HPDE6-E6E7 (cell line): ENCODE results near the gene VPS18.

Source experiments
- DNase-seq: peaks from one replicate; pipeline ENCODE4 v3.0.0; 2011; ENCODE audit warnings: missing footprints; ENCODE audit errors: extremely low spot score

Gene VPS18

DNA sequence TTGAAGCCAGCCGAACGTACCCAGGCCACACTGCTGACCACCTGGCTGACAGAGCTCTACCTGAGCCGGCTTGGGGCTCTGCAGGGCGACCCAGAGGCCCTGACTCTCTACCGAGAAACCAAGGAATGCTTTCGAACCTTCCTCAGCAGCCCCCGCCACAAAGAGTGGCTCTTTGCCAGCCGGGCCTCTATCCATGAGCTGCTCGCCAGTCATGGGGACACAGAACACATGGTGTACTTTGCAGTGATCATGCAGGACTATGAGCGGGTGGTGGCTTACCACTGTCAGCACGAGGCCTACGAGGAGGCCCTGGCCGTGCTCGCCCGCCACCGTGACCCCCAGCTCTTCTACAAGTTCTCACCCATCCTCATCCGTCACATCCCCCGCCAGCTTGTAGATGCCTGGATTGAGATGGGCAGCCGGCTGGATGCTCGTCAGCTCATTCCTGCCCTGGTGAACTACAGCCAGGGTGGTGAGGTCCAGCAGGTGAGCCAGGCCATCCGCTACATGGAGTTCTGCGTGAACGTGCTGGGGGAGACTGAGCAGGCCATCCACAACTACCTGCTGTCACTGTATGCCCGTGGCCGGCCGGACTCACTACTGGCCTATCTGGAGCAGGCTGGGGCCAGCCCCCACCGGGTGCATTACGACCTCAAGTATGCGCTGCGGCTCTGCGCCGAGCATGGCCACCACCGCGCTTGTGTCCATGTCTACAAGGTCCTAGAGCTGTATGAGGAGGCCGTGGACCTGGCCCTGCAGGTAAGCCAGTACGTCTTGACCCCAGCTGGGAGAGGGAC is 6.2 kb downstream of the VPS18 start:
- DNase-seq: no peak

DNA sequence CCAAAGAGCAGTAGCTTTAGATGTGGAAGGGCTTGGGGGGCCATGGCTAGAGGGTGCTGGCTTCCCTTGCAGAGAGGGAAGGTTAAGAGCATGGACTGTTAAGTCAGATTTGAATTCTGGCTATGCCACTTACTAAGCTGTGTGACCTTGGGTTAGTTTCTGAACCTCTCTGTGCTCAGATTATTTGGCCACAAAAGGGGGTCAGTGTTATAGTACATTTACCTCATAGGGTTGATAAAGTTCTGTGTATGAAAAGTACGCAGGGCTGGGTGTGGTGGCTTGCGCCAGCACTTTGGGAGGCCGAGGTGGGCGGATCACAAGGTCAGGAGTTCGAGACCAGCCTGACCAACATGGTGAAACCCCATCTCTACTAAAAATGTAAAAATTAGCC is 6.8 kb downstream of the VPS18 start:
- no peak for DNase-seq

DNA sequence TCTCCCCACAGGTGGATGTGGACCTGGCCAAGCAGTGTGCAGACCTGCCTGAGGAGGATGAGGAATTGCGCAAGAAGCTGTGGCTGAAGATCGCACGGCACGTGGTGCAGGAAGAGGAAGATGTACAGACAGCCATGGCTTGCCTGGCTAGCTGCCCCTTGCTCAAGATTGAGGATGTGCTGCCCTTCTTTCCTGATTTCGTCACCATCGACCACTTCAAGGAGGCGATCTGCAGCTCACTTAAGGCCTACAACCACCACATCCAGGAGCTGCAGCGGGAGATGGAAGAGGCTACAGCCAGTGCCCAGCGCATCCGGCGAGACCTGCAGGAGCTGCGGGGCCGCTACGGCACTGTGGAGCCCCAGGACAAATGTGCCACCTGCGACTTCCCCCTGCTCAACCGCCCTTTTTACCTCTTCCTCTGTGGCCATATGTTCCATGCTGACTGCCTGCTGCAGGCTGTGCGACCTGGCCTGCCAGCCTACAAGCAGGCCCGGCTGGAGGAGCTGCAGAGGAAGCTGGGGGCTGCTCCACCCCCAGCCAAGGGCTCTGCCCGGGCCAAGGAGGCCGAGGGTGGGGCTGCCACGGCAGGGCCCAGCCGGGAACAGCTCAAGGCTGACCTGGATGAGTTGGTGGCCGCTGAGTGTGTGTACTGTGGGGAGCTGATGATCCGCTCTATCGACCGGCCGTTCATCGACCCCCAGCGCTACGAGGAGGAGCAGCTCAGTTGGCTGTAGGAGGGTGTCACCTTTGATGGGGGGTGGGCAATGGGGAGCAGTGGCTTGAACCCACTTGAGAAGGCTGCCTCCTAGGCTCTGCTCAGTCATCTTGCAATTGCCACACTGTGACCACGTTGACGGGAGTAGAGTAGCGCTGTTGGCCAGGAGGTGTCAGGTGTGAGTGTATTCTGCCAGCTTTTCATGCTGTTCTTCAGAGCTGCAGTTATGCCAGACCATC is 8.6 kb downstream of the VPS18 start:
- no peak for DNase-seq

DNA sequence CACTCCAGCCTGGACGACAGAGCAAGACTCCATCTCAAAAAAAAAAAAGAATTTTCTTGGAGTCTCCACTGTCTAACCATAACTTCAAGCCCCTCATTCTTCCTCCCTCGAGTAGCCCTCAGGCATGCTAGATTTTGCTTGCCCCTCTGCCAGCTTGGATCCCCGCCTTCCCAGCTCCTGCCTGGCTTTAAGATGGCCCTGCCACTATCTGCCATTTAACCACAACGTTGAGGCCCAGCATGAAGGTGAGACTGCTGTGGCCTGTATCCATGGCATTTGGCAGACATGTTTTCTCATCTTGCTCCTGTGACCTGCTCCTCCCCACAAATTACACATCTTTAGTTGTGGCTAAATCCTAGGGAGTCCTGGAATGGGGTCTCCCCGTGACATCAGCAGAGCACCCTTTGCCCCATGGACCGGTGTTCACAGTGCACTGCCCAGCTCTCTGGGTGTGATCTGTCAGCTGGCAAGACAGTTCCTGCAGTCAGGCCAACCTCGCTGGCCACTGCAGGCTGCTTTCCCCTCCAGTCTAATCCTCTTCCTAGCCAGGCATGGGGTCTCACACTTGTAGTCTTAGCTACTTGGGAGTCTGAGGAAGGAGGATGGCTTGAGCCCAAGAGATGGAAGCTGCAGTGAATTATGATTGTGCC is 10.4 kb downstream of the VPS18 start:
- no peak for DNase-seq

DNA sequence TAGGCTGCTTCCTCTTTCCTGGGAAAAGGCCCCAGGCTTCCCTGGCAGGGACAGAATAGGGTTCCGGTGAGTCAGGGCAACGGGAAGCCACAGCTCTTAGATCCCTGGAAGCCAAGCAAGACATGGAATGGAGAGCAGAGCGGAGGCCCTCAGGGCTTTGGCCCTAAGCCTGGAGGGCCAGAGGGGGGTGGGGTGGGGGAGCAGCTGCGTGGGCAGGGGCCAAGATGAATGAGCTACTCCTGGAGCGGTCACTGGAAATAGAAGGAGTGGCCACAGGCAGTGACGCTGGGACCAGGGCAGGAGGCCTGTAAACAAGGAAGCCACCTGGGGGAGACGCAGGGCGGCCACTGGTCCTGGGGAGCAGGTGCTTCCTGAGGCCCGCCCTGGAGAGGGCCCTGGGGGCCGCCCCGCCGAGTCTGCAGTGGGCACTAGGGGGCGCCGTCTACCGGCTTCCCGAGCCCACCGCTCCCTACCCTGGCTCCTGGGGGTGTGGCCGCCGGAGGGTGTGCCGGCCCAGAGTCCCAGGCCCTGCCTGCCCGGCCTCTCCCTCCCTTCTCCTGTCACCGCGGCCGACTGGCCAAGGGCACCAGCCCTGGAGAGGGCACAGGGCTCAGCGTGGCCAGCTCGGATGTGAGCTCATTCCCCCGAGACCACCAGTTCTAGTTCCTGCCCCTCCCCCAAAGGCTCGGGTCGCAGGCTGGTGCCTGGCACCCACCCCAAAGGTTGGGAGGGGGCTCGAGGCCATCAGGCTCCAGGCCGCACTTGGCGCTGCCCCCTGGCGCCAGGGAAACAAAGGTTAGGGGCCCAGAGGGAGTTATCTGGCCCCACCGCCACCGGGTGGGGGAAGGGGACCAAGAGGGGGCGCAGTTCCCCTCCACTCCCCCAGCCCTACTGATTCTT is 12.1 kb downstream of the VPS18 start:
- DNase-seq: no peak

DNA sequence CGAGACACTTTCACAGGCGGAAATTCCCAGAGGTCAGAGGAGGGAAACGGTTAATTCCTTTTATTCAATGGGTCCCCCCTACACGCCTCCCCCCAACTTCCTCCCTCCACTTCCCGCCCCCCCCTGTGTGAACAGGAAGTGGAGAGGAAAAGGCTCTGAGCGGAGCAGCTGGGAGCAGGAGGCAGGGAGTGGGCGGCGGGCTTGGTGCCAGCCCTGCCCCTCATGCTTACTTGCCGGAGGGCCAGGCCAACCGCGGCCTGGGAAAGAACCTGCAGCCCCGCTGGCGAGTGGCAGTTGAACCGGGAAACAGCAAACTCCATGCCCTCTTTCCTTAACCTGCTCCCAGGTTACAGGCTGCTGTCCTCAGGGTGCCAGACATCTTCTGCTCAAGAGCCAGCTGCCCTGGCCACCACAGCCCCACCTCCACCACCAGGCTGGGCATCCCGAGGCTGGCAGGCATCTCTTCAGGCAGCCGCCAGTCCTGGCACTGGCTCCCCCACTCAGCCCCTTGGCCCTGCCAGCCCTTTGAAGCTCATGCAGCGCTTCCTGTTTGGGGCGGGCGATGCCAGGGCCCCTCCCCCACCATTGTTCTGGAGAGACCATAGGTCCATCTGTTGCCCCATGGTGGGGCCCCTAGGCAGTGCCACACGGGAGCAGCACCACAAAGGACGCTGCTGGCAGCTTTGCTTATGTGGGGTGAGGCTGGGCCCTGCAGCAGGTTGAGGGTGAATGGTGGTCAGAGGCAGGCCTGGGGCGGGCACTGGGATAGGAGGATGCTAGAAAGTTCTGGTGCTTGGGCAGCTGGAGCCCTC is 12.9 kb downstream of the VPS18 start:
- no peak for DNase-seq

DNA sequence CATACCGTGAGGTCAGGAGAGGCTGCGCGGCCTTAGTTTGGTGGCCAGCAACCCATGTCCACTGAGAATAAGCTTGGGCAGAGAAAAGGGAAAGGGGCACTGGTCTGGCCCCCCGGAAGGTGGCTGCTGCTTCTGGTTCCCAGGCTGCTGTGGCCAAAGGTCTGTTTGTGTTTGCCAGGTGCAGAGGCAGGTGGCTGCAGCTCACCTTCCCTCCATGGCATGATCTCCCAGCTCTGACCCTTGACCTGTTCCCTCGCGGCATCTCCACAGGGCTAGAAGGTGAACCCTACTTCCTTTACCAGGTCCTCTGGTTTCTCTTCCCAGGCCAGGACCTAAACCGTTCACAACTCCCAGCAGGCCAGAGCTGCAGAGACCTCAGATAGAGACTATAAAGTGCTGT is 13.8 kb downstream of the VPS18 start:
- no peak for DNase-seq

DNA sequence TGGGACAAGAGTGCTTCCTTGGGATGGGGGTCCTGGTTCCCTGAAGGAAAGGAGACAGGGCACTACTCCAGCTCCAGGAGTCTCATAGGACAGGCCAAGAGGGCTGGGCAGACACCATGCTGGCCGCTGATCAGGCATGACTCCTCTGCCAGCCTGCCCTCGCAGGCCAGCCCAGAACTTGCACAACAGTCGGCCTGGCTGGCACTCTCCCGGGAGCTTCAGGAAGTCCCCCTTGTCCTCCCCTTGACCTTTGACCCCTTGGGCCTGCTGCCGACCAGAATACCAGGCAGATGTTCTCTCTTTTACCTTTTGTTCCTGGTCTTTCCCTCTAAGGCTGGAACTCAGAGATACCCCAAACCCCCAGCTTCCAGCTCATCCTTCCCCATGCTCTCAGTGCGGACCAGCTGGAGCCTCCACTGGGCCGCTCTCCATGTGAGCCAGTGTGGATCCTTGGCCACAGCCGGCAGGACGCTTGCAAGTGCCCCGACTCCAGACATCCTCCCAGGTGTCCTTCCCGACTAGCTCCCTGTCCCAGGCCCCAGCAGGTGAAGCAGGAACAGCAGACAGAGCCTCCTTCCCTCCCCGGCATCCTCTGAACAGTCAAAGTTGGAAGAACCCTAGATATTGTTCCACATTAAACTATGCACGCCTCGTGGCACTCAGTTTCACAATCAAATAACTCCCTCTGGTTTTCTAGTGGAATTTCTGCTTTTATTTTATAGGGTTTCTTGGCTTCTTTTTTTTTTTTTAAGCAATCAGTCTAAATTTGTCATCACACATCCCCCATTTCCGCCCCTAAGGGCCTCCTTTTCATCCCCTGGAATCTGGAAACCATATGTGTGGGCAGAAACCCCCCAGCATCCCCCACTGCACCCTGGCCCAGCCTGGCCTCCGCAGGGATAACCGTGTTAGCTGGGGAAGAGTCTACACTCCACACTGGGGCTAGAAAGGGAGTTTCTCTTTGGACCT is 15.7 kb downstream of the VPS18 start:
- DNase-seq: no peak

DNA sequence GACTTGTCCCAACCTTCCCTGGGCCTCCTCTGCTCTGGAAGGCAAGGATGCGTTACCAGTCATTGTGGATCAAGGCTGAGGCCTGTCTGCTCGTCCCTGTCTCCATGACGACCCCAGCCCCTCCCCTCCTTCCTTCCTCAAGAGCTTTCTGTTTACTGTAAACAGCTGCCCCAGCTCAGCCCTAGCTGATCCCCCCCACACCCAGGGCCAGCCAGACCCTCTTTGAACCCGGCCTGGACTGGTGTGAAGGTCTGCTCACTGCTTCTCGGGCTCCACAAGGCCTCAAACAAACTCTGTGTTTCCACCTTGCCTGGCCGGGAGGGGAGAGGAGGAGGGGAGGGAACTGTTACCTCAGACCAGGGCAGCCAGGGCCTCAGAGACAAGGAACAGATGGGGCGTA is 16.9 kb downstream of the VPS18 start:
- DNase-seq: no peak

DNA sequence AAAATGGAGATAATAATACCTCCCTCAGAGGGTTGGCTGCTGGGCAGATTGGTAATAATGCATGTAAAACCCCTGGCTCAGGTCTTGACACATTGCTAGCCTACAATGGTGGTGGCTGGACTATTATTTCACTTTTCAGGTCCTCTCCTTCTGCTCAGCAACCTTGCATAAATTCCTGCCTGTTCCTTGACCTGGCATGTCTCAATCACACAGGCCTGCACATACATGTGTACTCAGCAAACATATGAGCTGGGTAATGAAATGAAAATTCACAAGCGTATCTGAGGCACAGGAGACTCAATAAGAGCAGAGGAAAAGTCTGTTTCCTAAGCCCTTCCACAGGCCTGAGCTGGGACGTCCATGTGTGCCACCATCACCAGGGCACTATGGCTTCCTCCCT is 17.4 kb downstream of the VPS18 start:
- DNase-seq: no peak

DNA sequence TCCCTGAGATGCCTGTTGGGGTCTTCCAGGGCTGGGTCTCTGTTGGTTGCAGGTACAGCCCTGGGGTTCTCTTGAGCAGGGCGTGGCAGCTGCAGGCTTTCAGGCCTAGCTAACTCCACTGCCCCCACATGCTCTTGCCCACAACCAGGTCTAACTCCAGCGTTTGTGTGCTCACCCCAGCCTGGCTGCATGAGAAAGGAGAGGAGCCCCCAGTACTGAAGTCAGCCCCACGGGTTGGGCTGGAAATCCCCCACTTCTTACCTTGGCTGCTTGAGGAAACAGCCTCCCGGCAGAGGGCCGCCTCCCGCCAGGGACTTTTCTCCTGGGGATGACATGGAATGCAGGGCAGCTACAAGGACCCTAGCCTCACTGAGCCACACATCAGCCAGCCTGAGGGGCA is 18.2 kb downstream of the VPS18 start:
- no peak for DNase-seq

DNA sequence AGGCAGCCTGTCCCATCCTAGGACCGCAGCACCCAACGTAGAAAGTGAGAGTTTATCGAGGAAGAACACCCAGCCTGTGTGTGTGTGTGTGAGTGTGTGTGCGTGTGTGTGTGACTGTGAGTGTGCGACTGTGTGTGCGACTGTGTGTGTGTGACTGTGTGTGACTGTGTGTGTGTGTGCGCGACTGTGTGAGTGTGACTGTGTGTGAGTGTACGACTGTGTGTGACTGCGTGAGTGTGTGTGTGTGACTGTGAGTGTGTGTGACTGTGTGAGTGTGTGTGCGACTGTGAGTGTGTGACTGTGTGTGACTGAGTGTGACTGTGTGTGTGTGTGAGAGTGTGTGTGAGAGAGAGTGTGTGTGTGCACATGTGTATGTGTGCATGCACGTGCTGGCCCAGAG is 19.8 kb downstream of the VPS18 start:
- DNase-seq: no peak

DNA sequence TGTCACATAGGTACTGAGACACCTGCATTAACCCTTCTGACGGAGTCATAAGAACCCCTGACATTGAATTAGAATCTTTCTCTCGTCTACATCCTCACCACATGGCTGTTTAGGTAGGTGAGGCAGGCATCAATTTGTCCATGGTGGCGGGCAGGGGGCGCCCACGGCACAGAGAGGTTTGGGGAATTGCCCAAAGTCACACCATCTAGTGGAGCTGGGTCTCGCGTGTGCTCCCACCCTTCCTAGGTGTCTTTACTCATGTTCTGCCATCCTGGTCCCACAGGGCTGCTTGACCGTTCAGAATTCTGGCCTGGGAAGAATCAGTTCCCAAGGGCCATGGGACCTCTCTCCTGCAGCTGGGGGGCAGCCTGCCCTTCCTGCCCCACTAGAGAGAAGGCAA is 20.2 kb downstream of the VPS18 start:
- DNase-seq: no peak

DNA sequence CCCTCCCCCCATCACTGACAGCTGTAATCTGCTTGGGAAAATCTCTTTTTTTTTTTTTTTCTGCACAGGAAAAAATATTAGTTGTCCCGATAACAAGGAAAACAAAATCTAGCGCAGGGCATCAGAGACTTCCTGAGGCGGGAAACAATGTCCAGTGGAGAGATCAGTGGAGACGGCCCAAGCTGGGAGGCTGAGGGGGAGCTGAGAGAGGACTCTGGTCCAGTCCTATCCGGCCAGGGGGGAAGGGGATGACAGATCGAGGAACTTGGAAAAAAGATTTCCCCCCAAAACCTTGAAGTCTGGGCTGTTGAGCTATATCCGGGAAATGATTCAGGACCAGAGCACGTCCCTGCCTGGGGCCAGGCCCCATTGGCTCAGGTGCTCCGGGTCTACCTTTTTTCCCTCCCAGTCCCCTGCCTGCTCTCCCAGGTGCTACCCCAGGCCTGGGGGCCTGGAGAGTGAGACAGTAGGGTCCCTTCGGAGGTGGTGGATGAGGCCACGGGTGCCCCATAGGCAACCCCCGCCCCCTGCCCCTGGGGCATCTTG is 20.9 kb downstream of the VPS18 start:
- DNase-seq: no peak

DNA sequence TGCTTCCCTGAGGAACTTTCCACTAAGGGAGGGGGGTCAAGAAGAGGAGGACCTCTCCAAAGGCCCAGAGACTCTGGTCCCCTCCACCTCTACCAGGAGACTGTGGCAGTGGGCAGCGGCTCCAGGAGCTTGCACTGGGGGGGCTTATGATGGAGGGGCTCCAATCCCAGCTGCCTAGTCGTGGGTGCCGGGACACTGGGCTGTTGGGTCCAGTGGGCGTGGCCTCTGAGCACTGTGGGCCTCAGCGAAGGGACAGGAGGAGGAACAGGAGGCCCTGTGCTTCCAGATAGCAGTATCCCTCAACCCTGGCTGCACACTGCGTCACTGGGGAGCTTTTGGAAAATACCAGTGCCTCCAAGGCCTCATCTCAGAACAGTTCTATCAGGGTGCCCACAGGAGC is 21.4 kb downstream of the VPS18 start:
- no peak for DNase-seq

DNA sequence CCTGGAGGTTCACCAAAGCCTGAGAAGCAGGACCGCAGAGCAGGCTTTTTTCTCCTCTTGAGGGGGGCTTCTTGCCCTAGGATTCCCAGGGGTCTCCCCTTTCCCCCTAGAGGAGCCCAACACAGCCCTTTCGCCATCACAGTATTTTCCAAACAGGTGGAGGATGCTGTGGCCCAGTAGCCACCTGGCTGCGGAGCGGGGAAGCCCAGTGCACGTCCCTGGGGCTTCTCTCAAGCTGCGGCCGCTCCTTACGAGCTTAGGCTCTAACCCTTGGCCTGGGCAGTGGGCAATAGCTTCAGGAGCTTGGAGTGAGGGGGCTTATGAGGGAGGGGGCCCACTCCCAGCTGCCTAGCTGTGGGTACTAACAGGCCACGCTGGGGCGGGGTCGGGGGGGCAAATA is 23.3 kb downstream of the VPS18 start:
- no peak for DNase-seq

DNA sequence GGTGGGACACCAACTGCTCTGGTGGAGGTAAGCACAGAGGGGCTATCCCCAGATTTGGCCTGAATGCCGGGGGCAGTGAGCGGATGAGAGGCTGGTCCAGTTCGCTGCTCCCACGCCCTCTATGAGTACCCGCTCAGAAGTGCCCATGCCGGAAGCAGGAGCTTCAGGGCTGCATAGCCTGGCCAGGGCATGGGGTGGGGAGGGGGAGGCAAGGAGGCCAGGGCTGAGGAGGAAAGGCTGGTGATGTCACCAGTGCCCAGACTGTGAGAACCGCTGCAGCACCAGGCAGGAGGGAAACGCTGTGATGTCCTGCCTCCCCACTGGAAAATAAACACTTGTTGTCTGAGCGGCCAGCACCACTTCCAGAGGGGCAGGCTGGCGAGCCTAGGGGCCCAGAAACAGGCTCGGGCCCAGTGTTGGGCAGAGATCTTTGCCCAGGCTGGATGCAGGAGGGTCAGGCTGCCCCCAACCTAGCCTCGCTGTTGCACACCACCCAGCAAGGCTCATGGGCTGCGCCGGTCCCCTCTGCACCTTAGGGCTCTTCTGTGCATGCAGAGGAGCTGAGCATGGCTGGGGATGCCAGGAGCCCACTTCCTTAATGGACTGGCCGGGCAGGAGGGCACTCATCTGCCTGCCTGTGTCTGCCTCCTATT is 24.0 kb downstream of the VPS18 start:
- DNase-seq: no peak

DNA sequence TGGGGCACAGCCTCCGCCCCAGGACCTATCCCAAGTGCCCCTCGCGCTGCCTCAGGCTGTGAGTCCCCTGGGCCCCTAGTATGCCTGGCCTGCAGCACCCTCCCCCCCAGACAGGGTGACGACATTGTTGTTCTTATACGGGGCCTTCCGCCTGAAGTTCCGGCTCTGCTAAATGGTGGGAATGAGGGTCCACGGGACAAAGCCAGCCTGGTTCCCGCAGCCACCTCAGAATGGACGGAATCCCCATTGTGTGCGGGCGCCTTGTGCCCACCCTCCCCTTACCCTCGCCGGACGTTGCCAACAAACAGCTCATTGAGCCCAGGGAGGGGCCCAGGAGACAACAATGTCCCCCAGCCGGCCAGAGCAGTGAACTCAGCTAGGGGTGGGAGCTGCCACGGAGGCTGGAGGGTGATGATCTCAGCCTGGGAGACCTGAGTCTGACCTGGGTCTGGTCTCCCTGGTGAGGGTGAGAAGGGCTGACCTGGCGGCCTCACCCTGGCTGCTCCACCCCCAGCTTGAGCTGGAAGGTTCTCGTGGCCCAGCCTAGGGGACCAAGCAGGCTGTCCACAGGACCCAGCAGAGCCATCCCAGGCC is 24.6 kb downstream of the VPS18 start:
- no peak for DNase-seq
